ENCODE data around the gene LDB2. TPM values are rescaled to one million over a fixed set of nuclear protein-coding genes. Genes with fewer than 3 reads are reported as not detected.

LDB2 gene
- total RNA-seq, 1 experiment from 2014 or later: not detected

DNA sequence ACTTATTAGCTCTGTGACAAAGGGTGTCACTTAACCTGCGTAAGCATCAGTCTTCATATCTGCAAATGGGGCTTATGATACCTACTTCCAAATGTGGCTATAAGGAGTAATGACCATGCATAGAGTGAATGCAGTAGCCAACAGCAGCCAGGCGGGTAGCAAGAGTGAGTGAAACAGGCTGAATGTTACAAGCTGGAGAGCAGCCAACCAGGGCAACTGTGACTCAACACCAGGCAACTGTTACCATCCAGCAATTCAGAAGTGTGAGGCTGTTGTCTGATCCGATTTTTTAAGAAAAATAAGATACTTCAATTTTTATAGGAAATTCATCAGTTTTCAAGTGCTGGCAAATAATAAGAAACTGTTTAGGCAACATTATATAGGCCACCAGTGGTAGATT, 401.9 kb downstream of the LDB2 start:
- Histone ChIP-seq H4K20me1 (ENCODE audit: insufficient read depth, low read depth, low read length) (no peaks in the 10 kb centered on the region), H3K36me3 (ENCODE audit: insufficient read depth, low read length) (no peaks in the 10 kb centered on the region), H2AFZ (ENCODE audit: low read length) (no peak overlapping the region), H3K9me2 (replicated peaks; ENCODE audit: insufficient read depth, low read length) (0 out of 2 replicates have a peak, but pooled peaks cover 3% of the 10 kb centered on the region), H3K27me3 (ENCODE audit: low read length) (0 out of 2 replicates have a peak, but pooled peaks cover 2% of the 10 kb centered on the region), H3K4me1 (ENCODE audit: low read length) (no peaks in the 10 kb centered on the region), H3K79me2 (ENCODE audit: low read length) (no peaks in the 10 kb centered on the region), H3K4me2 (ENCODE audit: low read depth, low read length, poor library complexity, severe bottlenecking) (no peak overlapping the region), H3K27ac (ENCODE audit: low read length) (no peak overlapping the region), H3K9me3 (ENCODE audit: low read length) (no peaks in the 10 kb centered on the region), H3K9ac (ENCODE audit: low read length) (no peak overlapping the region), H3K4me3 (ENCODE audit: low read length) (no peak overlapping the region)
- no peak for DNase-seq

DNA sequence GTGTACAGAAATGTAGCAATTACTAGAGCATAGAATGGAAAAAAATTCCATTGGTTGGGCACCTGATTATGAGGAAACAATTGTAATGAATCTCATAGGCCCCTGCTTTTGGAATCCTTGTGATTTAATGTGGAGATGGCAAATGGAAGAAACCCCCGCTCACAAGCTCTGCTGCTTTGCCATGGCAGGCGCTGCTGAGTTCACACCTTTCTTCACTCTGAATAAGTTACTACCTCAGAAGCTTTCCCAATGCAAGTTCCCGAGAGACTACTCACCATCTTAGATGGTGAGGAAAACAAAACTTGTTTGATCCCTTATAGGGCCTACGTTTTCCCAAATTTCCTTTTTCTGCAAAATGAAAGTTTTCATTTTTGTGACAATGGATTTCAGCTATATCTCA, 405.6 kb downstream of the LDB2 start:
- Histone ChIP-seq H3K9ac (ENCODE audit: low read length) (no peak overlapping the region), H3K4me2 (ENCODE audit: low read depth, low read length, poor library complexity, severe bottlenecking) (no peak overlapping the region), H3K27ac (ENCODE audit: low read length) (no peak overlapping the region), H3K27me3 (ENCODE audit: low read length) (no peaks in the 10 kb centered on the region), H3K4me3 (ENCODE audit: low read length) (no peak overlapping the region), H3K79me2 (ENCODE audit: low read length) (no peaks in the 10 kb centered on the region), H3K36me3 (ENCODE audit: insufficient read depth, low read length) (no peaks in the 10 kb centered on the region), H3K9me2 (replicated peaks; ENCODE audit: insufficient read depth, low read length) (no peaks in the 10 kb centered on the region), H2AFZ (ENCODE audit: low read length) (no peak overlapping the region), H3K9me3 (ENCODE audit: low read length) (no peaks in the 10 kb centered on the region), H3K4me1 (ENCODE audit: low read length) (no peaks in the 10 kb centered on the region), H4K20me1 (ENCODE audit: insufficient read depth, low read depth, low read length) (no peaks in the 10 kb centered on the region)
- no peak for DNase-seq

DNA sequence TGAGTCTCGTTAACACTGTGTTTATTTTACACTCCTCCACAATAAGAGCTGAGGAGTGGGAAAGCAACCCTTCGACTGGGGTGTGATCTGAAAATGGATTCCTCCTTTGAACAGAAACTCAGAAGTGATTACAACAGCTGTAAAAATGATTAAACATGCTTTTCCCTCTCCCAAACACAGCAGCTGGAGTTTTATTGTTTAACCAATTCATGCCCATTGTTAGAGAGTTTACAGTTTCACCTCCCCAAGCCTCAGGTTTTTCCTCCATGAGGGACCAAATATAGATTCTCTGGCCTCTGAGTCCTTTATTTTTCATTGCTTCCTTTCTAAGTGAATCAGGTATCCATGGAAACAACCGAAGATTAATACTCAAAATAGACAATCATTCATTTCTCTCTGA, 409.2 kb downstream of the LDB2 start:
- Histone ChIP-seq H3K4me2 (ENCODE audit: low read depth, low read length, poor library complexity, severe bottlenecking) (no peak overlapping the region), H3K9ac (ENCODE audit: low read length) (no peak overlapping the region), H3K4me1 (ENCODE audit: low read length) (no peaks in the 10 kb centered on the region), H3K27ac (ENCODE audit: low read length) (no peak overlapping the region), H3K36me3 (ENCODE audit: insufficient read depth, low read length) (no peaks in the 10 kb centered on the region), H2AFZ (ENCODE audit: low read length) (no peak overlapping the region), H3K9me3 (ENCODE audit: low read length) (no peaks in the 10 kb centered on the region), H3K27me3 (ENCODE audit: low read length) (no peaks in the 10 kb centered on the region), H3K9me2 (replicated peaks; ENCODE audit: insufficient read depth, low read length) (no peaks in the 10 kb centered on the region), H3K79me2 (ENCODE audit: low read length) (no peaks in the 10 kb centered on the region), H3K4me3 (ENCODE audit: low read length) (no peak overlapping the region), H4K20me1 (ENCODE audit: insufficient read depth, low read depth, low read length) (no peaks in the 10 kb centered on the region)
- DNase-seq: no peak

DNA sequence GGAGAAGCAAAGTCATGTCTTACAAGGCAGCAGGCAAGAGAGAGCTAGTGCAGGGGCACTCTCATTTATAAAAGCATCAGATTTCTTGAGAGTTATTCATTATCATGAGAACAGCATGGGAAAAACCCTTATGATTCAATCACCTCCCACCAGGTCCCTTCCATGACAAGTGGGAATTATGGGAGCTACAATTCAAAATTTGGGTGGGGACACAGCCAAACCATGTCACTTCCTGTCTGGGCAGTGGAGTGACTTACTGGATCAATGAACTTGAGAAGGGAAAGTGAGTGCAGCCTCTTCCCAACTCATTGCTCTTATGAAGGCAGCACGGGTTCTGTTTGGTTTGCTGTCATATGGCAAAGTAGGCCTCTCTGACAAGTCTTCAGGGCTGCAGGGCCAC, 410.4 kb downstream of the LDB2 start:
- Histone ChIP-seq H3K27me3 (ENCODE audit: low read length) (no peaks in the 10 kb centered on the region), H3K4me2 (ENCODE audit: low read depth, low read length, poor library complexity, severe bottlenecking) (no peak overlapping the region), H3K9me3 (ENCODE audit: low read length) (no peaks in the 10 kb centered on the region), H2AFZ (ENCODE audit: low read length) (no peak overlapping the region), H3K36me3 (ENCODE audit: insufficient read depth, low read length) (no peaks in the 10 kb centered on the region), H3K9me2 (replicated peaks; ENCODE audit: insufficient read depth, low read length) (no peaks in the 10 kb centered on the region), H3K9ac (ENCODE audit: low read length) (no peak overlapping the region), H3K27ac (ENCODE audit: low read length) (no peak overlapping the region), H4K20me1 (ENCODE audit: insufficient read depth, low read depth, low read length) (no peaks in the 10 kb centered on the region), H3K4me1 (ENCODE audit: low read length) (no peaks in the 10 kb centered on the region), H3K79me2 (ENCODE audit: low read length) (no peaks in the 10 kb centered on the region), H3K4me3 (ENCODE audit: low read length) (no peak overlapping the region)
- DNase-seq: no peak

DNA sequence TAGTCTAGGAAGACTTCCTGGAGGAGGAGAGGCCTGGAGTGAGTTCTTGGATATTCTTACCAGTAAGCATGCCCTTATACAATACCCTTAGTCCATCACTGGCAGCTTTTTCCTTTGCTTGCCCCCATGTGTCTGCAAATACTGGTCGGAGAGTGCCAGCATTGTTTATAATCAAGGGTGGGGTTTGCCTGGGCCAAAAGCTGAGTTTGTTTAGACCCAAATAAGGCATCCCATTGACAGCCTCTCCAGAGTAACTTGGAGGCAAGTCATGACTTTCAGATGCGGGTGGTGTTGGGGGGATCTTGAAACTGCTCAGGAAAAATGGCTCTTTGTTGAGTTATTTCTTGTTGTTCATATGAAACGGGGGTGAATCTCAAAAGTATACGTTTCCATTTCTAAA, 413.7 kb downstream of the LDB2 start:
- H4K20me1 ChIP-seq (ENCODE audit: insufficient read depth, low read depth, low read length): no peaks in the 10 kb centered on the region
- H3K27ac ChIP-seq (ENCODE audit: low read length): no peak overlapping the region
- H3K36me3 ChIP-seq (ENCODE audit: insufficient read depth, low read length): no peaks in the 10 kb centered on the region
- DNase-seq: no peak
- H3K9me2 ChIP-seq (replicated peaks; ENCODE audit: insufficient read depth, low read length): no peaks in the 10 kb centered on the region
- no peaks in the 10 kb centered on the region for H3K79me2 ChIP-seq (ENCODE audit: low read length)
- no peaks in the 10 kb centered on the region for H3K4me1 ChIP-seq (ENCODE audit: low read length)
- H3K4me2 ChIP-seq (ENCODE audit: low read depth, low read length, poor library complexity, severe bottlenecking): no peak overlapping the region
- no peaks in the 10 kb centered on the region for H3K9me3 ChIP-seq (ENCODE audit: low read length)
- H3K4me3 ChIP-seq (ENCODE audit: low read length): no peak overlapping the region
- no peak overlapping the region for H2AFZ ChIP-seq (ENCODE audit: low read length)
- no peak overlapping the region for H3K9ac ChIP-seq (ENCODE audit: low read length)
- H3K27me3 ChIP-seq (ENCODE audit: low read length): no peaks in the 10 kb centered on the region

DNA sequence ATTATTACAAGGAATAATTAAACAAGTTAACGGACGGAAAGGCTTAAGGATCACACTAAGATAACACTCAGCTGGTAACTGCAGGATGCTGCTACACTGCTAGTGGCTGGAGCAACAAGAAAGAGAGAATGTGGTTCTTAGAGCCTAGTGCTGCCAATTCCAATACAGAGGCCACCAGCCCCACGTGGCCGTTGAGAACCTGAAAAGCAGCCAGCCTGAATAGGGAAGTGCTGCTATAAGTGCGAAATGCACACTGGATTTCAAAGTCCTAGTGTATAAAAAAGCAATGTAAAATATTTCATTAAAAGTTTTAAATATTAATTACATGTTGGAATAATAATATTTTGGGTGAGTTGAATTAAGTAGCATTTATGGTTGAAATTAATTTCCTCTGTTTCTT, 414.9 kb downstream of the LDB2 start:
- H3K36me3 ChIP-seq (ENCODE audit: insufficient read depth, low read length): no peaks in the 10 kb centered on the region
- H3K4me2 ChIP-seq (ENCODE audit: low read depth, low read length, poor library complexity, severe bottlenecking): no peak overlapping the region
- DNase-seq: no peak
- H2AFZ ChIP-seq (ENCODE audit: low read length): no peak overlapping the region
- no peaks in the 10 kb centered on the region for H3K9me2 ChIP-seq (replicated peaks; ENCODE audit: insufficient read depth, low read length)
- no peak overlapping the region for H3K4me3 ChIP-seq (ENCODE audit: low read length)
- no peak overlapping the region for H3K9ac ChIP-seq (ENCODE audit: low read length)
- H3K27me3 ChIP-seq (ENCODE audit: low read length): no peaks in the 10 kb centered on the region
- no peaks in the 10 kb centered on the region for H4K20me1 ChIP-seq (ENCODE audit: insufficient read depth, low read depth, low read length)
- H3K79me2 ChIP-seq (ENCODE audit: low read length): no peaks in the 10 kb centered on the region
- H3K27ac ChIP-seq (ENCODE audit: low read length): no peak overlapping the region
- no peaks in the 10 kb centered on the region for H3K9me3 ChIP-seq (ENCODE audit: low read length)
- H3K4me1 ChIP-seq (ENCODE audit: low read length): no peaks in the 10 kb centered on the region

DNA sequence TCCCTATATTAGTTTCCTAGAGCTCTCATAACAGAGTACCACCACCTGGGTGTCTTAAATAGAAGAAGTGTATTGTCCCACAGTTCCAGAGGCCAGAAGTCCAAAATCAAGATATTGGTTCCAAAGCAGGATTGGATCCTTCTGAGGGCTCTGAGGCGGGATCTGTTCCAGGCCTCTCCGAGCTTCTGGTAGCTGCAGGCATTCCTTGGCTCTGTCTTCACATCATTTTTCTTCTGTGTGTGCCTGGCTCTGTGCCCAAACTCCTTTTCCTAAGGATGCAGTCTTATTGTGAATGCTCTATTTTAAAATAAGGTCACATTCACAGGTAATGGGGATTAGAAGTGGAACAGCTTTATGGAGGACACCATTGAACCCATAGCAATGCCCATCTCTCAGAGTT, 418.4 kb downstream of the LDB2 start:
- Histone ChIP-seq H3K9ac (ENCODE audit: low read length) (no peak overlapping the region), H3K79me2 (ENCODE audit: low read length) (no peaks in the 10 kb centered on the region), H3K36me3 (ENCODE audit: insufficient read depth, low read length) (no peaks in the 10 kb centered on the region), H3K27ac (ENCODE audit: low read length) (no peak overlapping the region), H3K9me2 (replicated peaks; ENCODE audit: insufficient read depth, low read length) (no peaks in the 10 kb centered on the region), H3K4me2 (ENCODE audit: low read depth, low read length, poor library complexity, severe bottlenecking) (no peak overlapping the region), H3K27me3 (ENCODE audit: low read length) (no peaks in the 10 kb centered on the region), H2AFZ (ENCODE audit: low read length) (no peak overlapping the region), H4K20me1 (ENCODE audit: insufficient read depth, low read depth, low read length) (no peaks in the 10 kb centered on the region), H3K4me1 (ENCODE audit: low read length) (no peaks in the 10 kb centered on the region), H3K9me3 (ENCODE audit: low read length) (no peaks in the 10 kb centered on the region), H3K4me3 (ENCODE audit: low read length) (no peak overlapping the region)
- no peak for DNase-seq

DNA sequence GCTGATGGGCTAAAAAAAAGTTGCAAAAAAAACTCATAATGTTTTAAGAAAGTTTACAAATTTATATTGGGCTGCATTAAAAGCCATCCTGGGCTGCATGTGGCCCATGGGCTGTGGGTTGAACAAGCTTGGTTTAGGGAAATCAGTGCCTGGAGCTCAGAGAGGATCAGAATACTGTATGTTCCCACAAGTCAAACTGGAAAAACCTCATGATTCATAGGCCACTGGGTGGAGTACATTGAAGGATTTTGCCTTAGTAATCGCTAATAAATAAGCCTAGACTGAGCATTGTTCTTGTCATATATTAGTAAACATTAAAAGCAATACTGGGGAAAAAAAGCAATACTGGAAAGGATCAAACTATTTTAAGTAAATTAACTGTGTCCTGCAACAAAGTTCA, 425.9 kb downstream of the LDB2 start:
- no peaks in the 10 kb centered on the region for H3K4me1 ChIP-seq (ENCODE audit: low read length)
- H3K4me3 ChIP-seq (ENCODE audit: low read length): no peak overlapping the region
- H2AFZ ChIP-seq (ENCODE audit: low read length): no peak overlapping the region
- no peak overlapping the region for H3K4me2 ChIP-seq (ENCODE audit: low read depth, low read length, poor library complexity, severe bottlenecking)
- no peak overlapping the region for H3K27ac ChIP-seq (ENCODE audit: low read length)
- H3K9me2 ChIP-seq (replicated peaks; ENCODE audit: insufficient read depth, low read length): no peaks in the 10 kb centered on the region
- H3K36me3 ChIP-seq (ENCODE audit: insufficient read depth, low read length): no peaks in the 10 kb centered on the region
- H3K9ac ChIP-seq (ENCODE audit: low read length): no peak overlapping the region
- H4K20me1 ChIP-seq (ENCODE audit: insufficient read depth, low read depth, low read length): no peaks in the 10 kb centered on the region
- H3K9me3 ChIP-seq (ENCODE audit: low read length): peaks cover 3% of the 10 kb centered on the region; the same call in 1 of the 2 replicates
- no peaks in the 10 kb centered on the region for H3K79me2 ChIP-seq (ENCODE audit: low read length)
- no peak for DNase-seq
- H3K27me3 ChIP-seq (ENCODE audit: low read length): no peaks in the 10 kb centered on the region

DNA sequence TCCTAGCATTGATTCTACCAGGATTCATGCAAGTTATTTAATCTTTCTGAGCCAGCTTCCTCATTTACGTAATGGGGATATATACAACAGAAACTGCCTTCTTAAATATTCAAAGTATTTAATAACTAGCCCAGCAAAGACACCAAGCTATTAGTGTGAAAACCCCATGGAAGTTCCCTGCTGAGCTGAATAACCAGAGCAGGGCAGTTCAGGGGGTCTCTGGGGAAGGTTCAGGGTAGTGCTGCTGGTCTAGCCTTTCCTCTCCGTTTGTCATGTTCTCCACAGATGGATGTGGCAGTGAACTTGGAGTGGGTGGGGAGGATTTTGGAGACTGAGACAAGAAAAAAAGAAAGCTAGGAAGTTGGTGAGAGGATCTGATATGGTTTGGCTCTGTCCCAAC, 431.4 kb downstream of the LDB2 start:
- Histone ChIP-seq H3K27me3 (ENCODE audit: low read length) (no peaks in the 10 kb centered on the region), H3K27ac (ENCODE audit: low read length) (no peak overlapping the region), H3K4me2 (ENCODE audit: low read depth, low read length, poor library complexity, severe bottlenecking) (no peak overlapping the region)

More for the DNA sequence above, 431.4 kb downstream of the LDB2 start:
- Histone ChIP-seq H3K9me3 (ENCODE audit: low read length) (no peaks in the 10 kb centered on the region; the same call in 1 of the 2 replicates), H3K36me3 (ENCODE audit: insufficient read depth, low read length) (no peaks in the 10 kb centered on the region), H3K4me3 (ENCODE audit: low read length) (no peak overlapping the region), H4K20me1 (ENCODE audit: insufficient read depth, low read depth, low read length) (no peaks in the 10 kb centered on the region), H3K4me1 (ENCODE audit: low read length) (no peaks in the 10 kb centered on the region), H3K9me2 (replicated peaks; ENCODE audit: insufficient read depth, low read length) (no peaks in the 10 kb centered on the region), H3K9ac (ENCODE audit: low read length) (no peak overlapping the region), H3K79me2 (ENCODE audit: low read length) (no peaks in the 10 kb centered on the region), H2AFZ (ENCODE audit: low read length) (no peak overlapping the region)
- no peak for DNase-seq
